Measurements from ENCODE around the gene TRANK1. TPM values are rescaled to one million over a fixed set of nuclear protein-coding genes. Genes with fewer than 3 reads are reported as not detected.
A peak's percentile ranks its signal among the peaks of the same experiment; 100 is the strongest.

Gene TRANK1
- total RNA-seq, 1 donor from 2014 or later: 11.3 TPM

- Mint-ChIP-seq H3K27me3 (ENCODE audit: low read depth) (no peaks in the 10 kb centered on the region), H3K9me3 (no peaks in the 10 kb centered on the region), H3K36me3 (ENCODE audit: low read depth) (peaks cover 15% of the 10 kb centered on the region), H3K4me3 (no peak overlapping the region), H3K4me1 (no peaks in the 10 kb centered on the region), H3K27ac (ENCODE audit: unreplicated experiment) (no peak overlapping the region)
- DNase-seq (ENCODE audit: low read depth, low spot score): no peak
- TF ChIP-seq CTCF (conservative IDR thresholded peaks at IDR 0.05): no peak
Measured at GRCh38 chr3:36852071-36852470, 92.8 kb downstream of the TRANK1 start.

- TF ChIP-seq CTCF (conservative IDR thresholded peaks at IDR 0.05): no peak
- H3K4me3 Mint-ChIP-seq: no peak overlapping the region
- H3K27ac Mint-ChIP-seq (ENCODE audit: unreplicated experiment): no peak overlapping the region
- no peaks in the 10 kb centered on the region for H3K27me3 Mint-ChIP-seq (ENCODE audit: low read depth)
- H3K9me3 Mint-ChIP-seq: no peaks in the 10 kb centered on the region
- DNase-seq (ENCODE audit: low read depth, low spot score): no peak
- no peaks in the 10 kb centered on the region for H3K4me1 Mint-ChIP-seq
- H3K36me3 Mint-ChIP-seq (ENCODE audit: low read depth): peaks cover 16% of the 10 kb centered on the region
Measured at GRCh38 chr3:36850743-36851142, 94.1 kb downstream of the TRANK1 start.

- no peak for DNase-seq (ENCODE audit: low read depth, low spot score)
- no peak for TF ChIP-seq CTCF (conservative IDR thresholded peaks at IDR 0.05)
- H3K4me1 Mint-ChIP-seq: no peaks in the 10 kb centered on the region
- peaks cover 31% of the 10 kb centered on the region for H3K36me3 Mint-ChIP-seq (ENCODE audit: low read depth)
- no peaks in the 10 kb centered on the region for H3K27me3 Mint-ChIP-seq (ENCODE audit: low read depth)
- peaks cover 13% of the 10 kb centered on the region for H3K9me3 Mint-ChIP-seq
- no peak overlapping the region for H3K27ac Mint-ChIP-seq (ENCODE audit: unreplicated experiment)
- H3K4me3 Mint-ChIP-seq: no peak overlapping the region
Measured at GRCh38 chr3:36846406-36846805, 98.4 kb downstream of the TRANK1 start.

GRCh38 chr3:36843065-36844051 is 101.5 kb downstream of the TRANK1 start:
- peak; percentile 71 for TF ChIP-seq CTCF (conservative IDR thresholded peaks at IDR 0.05)
- DNase-seq (ENCODE audit: low read depth, low spot score): peak; percentile 37
- H3K4me3 Mint-ChIP-seq: no peak overlapping the region
- H3K27me3 Mint-ChIP-seq (ENCODE audit: low read depth): no peaks in the 10 kb centered on the region
- H3K27ac Mint-ChIP-seq (ENCODE audit: unreplicated experiment): no peak overlapping the region
- peaks cover 16% of the 10 kb centered on the region for H3K9me3 Mint-ChIP-seq
- H3K36me3 Mint-ChIP-seq (ENCODE audit: low read depth): peaks cover 37% of the 10 kb centered on the region
- no peaks in the 10 kb centered on the region for H3K4me1 Mint-ChIP-seq

GRCh38 chr3:36842275-36842674 is 102.6 kb downstream of the TRANK1 start:
- Mint-ChIP-seq H3K27ac (ENCODE audit: unreplicated experiment) (no peak overlapping the region), H3K36me3 (ENCODE audit: low read depth) (peaks cover 37% of the 10 kb centered on the region), H3K9me3 (peaks cover 16% of the 10 kb centered on the region), H3K4me1 (no peaks in the 10 kb centered on the region), H3K4me3 (no peak overlapping the region), H3K27me3 (ENCODE audit: low read depth) (no peaks in the 10 kb centered on the region)
- no peak for TF ChIP-seq CTCF (conservative IDR thresholded peaks at IDR 0.05)
- DNase-seq (ENCODE audit: low read depth, low spot score): no peak

Measured in neural crest cell (in vitro differentiated cells).